DMS79 (cell line): Measurements from ENCODE around the gene TPCN1.

Source experiments
- DNase-seq: peaks from one replicate; lab custom pipeline; 2025; lab: John Stamatoyannopoulos, UW

The TPCN1 gene

DNA sequence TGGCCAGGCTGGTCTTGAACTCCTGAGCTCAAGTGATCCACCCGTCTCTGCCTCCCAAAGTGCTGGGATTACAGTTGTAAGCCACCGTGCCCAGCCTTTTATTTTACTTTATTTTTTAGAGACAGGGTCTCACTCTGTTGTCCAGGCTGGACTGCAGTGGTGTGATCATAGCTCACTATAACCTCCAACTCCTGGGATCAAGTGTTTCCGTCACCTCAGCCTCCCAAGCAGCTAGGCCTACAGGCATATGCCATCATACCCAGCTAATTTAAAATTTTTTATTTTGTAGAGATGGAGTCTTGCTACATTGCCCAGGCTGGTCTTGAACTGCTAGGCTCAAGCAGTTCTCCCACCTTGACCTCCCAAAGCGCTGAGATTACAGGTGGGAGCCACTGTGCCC, 3.7 kb downstream of the TPCN1 start:
- DNase-seq = no peak

DNA sequence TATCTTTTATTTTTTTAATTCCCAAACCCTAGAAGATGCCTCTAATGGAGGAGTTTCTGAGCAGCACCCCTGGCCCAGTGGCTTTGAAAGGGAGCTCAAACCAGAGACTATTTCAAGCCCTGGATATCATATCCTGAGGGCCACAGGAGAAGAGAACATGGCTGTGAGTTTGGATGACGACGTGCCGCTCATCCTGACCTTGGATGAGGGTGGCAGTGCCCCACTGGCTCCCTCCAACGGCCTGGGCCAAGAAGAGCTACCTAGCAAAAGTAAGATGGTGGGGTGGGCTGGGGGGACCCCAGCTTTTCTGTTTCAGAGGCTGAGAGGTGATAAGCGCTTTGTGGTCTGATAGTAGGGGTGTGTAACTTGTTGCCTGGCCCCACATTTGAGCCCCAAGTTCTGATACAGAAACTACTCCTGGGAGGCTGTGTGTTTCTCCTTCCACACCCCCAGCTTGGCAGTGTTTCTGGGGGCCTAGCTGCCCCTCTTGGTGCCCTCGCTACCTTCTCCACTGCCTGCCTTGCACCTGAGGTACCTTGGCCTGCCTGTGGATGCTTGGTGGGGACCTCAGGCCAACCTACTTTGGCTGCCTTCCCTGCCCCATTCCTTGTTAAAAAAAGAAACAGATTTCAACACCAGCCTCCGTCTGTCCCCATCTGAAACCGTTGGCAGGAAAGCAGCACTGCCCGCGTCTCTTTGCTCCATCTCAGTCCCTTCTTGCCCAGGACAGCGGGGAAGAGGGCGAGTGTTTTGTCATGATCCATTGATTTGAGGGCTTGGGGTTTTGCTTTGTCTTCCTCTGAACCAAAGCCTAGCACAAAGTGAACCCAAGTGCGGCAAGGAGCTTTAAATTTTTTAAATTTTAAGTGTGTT, 5.7 kb downstream of the TPCN1 start:
- DNase-seq = no peak

DNA sequence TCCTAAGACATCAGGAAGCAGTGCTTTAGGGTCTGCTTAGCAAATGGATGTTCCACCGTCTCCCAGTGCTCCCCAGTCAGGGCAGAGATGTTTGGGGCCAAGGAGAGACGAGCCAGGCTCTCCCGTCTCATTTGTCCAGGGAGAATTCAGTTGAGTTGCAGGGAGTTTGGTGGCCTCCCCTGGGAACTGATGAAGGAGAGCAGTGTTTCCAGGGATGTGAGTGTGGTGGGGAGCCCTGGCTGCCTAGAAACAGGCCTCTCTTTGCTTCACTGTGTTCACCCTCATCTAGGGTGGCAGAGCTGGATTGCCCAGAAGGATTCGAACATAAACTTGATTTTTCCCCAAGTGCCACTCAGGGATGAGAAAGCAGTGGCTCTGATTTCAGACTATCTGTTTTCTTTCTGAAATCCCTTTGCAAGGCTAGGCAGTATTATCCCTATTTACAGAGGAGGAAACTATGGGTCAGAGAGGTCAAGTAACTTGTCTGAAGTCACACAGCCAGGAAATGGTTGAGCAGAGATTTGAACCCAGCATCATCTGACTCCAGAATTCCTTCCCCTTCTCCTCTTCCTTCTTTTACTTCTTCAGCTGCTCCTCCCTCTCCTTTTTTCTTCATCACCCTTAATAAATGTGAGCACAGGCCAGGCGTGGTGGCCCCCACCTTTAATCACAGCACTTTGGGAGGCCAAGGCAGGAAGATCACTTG, 6.6 kb downstream of the TPCN1 start:
- DNase-seq = no peak

DNA sequence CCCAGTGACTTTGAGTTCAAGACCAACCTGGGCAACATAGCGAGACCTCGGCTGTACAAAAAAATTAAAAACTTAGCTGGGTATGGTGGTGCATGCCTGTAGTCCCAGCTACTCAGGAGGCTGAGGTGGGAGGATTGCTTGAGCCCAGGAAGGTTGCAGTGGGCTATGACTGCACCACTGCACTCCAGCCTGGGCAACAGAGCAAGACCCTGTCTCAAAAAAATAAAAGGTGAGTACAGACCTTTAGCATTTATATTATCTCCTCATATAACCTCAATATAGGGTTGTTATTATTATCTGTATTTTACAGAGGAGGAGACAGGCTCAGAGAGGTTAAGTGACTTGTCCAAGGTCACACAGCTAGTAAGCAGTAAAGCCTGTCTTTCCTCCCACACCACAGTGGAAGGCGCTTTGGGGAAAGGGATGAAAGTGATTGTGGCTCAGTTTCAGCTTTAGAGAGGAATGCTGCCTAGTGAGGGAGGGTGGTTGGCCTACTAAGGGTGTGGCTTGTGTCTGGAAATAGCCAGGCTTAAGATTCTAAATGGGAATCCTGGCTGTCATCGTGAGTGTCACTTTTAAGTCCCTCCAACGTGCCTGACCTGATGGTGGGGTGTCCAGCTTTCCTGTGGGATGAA, 7.2 kb downstream of the TPCN1 start:
- DNase-seq = no peak

DNA sequence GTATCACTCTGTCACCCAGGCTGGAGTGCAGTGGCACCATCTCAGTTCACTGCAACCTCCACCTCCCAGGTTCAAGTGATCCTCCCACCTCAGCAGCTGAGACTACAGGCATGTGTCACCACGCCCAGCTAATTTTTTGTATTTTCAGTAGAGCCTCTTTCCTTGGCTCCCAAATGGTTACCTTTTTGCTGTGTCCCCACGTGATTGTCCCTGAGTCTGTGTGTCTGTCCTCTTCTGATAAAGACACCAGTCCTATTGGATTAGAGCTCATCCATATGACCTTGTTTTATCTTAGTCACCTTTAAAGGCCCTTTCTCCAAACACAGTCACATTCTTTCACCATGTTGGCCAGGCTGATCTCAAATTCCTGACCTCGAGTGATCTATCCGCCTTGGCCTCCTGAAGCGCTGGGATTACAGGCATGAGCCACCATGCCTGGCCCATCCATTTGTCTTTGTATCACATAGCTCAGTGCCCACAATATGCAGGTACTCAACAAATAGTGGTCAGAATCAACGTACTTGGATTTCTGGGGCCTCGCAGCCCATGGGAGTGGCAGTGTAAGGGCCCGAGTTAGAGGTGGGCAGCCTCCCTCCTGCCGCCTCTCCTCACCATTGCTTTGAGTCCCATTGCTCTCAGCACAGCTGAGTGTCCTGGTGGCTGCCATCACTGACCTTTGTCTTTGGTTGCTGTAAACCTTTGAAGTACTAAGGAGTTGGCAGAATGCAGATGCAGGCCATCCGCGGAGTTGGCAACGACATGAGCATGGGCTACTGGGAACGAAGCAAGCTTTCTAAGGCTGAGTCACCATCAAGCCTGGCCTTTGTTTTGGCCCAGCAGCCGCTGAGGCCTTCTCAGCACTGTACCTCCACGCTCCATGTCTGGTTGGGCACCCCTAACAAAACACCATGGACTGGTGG, 9.3 kb downstream of the TPCN1 start:
- no peak for DNase-seq

DNA sequence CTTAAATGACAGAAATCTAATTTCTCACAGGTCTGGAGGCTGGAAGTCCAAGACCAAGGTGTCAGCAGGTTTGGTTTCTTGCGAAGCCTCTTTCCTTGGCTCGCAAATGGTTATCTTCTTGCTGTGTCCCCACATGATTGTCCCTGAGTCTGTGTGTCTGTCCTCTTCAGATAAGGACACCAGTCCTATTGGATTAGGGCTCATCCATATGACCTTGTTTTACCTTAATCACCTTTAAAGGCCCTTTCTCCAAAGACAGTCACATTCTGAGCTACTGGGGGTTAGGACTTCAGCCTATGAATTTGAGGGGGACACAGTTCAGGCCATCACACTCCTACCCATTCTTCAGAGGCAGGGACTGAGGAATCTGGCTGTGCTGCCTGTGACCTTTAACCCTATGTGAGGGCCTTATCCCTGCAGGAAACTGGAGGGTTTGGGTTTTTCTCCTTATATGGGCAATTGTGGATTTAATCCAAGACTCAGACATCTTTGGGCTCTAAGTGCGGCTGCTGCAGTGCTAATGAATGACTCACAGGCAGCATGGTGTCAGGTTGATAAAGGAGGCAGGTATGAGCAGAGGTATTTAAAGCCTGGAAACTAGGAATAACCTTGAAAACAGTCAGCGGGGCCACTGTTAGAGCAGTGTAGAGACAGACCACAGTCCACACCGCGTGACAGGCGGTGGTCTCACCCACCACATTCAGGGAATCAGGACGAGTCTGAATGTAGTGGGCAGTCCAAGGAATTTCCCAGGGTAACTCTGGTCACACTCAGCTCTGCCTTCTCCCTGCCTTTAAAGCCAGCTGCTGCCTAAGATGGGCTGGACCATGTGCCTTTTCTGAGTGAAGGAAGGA, 10.2 kb downstream of the TPCN1 start:
- DNase-seq = no peak

DNA sequence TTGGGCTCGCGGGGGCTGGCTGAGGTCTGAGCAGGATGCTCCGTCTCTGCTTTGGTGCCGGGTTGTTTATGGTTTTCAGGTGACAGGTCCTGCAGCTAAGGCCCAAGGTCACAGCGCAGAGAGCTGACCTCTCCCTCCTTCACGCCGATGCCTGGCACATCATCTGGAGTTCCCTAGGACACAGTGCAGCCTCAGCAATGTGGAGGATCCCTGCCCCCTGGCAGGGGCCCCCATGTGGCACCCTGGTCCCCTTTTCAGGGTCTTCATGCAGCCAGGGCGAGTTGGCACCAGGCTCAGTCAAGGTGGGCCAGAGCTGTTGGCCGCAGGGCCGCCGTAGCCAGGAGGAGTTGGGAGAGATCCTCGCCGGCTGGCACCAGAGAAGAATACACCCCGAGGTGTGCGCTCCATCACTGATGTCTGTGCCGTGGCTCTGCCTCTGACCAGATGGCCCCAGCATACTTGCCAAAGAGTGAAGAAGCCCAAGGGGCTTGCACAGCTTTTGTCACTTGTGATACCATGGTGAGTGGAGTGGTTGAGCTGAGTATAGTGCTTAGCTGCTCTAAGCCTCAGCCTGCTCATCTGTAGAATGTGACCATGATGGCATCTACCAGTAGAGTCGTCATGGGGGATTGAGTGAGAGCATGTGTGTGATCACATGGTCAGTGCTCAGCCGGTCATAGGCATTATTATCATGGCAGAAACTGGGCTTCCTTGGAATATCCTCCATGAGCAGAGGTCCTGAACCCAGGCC, 11.0 kb downstream of the TPCN1 start:
- no peak for DNase-seq

DNA sequence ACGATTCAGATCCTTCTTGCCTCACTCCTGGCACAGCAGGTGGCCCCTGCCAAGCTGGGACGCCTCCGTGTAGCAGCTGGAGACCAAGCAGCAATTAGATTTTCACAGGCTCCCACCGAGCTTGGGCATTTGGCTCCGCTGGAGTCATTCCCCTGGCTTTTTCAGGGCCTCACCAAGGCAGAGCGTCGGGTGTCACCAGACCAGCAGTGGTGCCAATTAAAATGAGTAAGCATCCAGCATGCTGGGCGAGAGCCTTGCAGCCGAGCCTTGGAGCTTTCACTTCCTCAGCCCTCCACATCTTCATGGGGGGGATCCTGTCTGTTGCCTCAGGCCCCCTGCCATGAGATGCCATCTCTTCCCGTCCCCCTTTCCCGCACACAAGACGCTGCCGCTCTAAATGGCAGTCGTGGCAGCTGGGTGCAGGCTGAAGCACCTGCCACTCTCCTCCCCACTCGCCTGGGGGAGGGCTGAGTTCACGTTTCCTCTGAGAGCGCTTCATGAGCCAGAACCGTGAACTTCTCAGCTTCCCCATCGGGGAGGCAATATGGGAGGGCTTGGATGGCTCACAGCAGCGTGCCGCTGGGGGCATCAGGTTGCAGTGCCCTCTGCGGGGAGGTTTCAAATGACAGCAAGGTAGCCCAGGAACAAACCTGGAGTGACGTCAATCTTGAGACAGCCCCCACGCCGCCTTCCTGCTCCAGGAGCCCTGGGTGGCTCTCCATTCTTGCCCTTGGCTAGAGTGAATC, 11.7 kb downstream of the TPCN1 start:
- peak; percentile 97 for DNase-seq

DNA sequence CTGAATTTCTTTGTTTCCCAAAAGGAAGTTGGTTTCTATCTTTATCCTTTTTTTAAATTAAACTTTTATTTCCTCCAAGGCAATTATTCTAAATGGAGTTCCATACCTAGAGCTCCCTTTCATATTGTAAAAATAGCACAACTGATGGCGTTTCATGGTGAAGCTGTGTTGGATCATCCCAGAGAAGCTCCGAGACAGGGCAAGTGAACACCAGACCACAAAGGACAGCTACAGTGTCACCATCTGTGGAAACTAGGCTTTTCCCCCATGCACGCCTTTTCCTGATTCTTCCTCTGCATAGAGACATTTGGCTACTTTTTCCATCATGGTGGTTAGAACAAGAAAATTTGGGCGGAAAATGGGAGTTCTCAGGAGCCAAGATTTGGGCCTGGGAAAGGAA, 12.7 kb downstream of the TPCN1 start:
- no peak for DNase-seq

DNA sequence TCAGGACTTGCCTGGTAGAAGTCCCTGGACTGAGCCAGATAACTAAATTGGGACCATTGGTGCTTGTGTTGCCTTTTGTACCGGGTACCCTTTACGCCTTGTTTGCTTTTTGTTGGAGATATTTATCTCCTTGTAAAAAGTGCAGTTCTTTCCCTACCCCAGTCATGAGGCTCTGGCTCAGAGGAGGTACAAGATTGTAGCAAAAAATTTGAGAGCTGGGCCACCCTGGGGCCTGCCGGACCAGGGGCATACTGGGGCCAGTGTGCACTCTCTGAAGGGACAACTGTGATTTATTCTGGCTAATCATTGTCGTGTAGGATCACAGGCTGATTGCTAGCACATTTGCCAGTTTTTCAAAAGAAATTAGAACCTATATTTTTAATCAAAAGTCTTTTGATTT, 13.2 kb downstream of the TPCN1 start:
- no peak for DNase-seq

DNA sequence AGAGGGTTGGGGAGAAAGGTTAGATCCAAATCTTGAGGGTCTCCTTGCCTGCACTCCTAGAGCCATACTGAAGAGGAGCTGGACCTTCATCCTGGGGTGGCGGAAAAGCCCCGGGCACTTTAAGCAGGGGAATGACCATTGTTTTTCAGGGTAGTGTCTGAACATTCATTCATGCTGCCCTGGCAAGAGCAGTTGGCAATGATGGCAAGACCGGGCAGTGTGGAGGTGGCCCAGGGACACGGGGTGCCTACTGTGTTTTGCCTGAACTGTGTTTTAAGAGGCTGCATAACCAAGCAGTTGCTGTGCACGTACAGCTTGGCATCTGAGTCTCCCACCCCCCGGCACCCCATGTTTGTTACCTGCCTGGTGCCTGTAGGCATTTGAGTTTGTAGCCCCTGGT, 14.7 kb downstream of the TPCN1 start:
- no peak for DNase-seq

DNA sequence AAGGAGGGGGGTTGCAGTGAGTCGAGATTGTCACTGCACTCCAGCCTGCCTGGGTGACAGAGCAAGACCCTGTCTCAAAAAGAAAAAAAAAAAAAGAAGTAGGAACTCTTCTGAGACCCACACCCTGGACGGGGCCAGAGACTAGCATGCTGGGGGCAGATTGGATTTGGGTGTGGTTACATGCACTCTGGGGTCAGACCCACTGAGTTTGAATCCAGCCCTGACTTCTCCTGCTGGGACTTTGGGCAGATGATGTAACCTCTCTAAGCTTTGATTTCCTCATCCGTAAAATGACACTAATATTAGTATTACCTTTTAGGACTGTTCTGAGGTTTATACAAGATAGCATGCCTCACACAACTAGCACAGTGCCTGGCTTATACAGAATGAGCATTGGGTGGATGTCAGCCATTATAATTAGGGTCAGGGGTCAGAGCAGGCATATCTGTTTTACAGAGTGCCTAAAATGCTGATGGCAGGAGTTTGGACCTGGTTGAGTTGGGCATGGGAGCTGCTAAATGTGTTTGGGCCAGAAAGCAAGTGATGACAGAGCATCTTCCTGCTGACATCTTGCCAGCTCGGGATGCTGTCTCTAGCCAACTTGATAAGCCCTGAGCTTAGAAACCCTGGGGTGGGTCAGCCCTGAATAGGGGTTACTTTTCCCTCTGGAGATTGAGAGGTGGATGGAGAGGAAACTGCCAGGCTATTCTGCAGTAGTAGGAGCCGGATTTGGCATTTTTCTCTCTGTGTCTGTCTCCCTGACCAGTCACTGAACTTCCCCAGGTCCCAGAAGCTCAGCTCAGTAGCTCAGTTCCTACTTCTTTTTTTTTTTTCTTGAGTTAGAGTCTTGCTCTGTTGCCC, 15.5 kb downstream of the TPCN1 start:
- no peak for DNase-seq

DNA sequence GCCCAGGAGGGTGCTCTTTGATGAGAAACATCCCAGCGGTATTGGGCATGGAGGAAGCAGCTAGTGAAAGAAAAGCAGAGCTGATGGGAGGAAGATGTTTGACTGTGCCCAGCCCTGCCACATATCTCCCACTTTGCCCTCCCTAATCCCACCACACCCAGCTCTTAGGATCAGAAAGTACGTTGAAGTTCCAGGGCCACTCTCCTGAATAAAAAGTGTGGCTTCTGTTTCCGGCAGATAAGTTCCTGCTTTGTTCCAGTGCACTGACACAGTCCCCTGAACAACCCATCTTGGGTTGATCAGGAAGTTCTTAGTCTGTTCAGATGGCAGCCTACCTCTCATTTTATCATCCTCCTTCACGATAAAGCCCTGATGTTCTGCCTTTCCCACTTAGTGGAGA, 16.5 kb downstream of the TPCN1 start:
- DNase-seq = no peak

DNA sequence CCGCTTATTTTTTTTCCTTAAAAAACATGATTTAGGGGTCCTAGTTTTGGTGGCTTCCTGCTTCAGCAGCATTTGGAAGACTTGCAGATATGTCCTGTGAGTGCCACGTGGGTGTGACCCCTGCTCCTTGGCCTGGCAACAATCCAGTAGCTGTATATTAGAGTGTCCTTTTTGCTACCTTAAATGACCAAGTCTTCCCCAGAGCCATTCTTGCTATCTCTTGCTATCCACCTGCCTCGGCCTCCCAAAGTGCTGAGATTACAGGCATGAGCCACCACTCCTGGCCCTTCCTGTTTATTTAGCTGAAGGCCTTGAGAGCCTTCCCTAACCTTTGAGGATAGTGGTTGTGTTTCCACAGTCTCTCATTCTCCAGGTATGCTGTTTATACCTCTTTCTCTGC, 17.0 kb downstream of the TPCN1 start:
- DNase-seq = no peak

DNA sequence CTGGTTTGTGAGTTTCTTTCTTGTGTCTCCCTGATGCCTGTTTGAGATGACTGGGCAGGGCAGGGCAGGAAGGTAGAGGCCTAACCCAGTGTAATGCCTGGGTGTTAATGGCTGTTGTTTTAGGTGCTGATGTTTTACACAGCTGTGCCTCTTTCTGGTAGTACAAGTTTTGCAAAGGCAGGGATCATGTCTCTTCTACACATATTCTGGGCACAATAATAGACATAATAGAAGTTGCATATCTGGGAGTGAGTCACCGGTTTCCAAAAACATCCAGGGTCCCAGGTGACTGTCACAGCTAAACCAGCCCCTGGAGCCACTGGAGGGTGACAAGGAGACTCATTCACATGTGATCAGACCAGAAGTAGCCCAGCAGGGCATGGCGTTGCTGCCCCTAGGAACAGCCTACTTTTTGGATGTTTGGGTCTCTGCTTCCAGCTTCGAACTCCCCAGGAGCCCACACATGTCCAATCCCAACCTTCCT, 18.1 kb downstream of the TPCN1 start:
- DNase-seq = peak; percentile 63

DNA sequence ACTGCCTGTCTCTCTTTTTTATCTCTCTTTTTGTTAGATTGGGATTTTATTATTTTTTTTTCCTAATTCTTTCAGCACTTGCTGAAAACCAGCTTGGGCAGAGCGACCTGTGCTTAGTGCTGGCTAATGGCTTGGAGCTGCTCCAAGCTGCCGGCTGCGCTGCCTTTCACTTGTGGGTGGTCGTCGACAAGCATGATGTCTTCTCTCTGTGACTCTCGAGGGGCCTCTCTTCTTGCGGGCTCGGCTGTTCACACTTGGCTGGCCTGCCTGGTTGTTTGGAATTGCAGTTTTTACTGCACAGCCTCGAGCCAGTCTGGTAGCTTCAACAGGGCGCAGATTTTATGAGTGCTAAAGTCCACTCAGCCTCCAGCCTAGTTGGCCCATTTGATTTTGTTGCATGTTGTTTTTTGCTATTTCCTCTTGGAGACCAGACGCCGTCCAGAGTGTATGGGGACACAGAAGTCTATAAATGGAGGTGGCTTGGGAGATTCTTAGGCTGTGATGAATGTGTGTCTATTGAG, 18.6 kb downstream of the TPCN1 start:
- DNase-seq = peak; percentile 82

DNA sequence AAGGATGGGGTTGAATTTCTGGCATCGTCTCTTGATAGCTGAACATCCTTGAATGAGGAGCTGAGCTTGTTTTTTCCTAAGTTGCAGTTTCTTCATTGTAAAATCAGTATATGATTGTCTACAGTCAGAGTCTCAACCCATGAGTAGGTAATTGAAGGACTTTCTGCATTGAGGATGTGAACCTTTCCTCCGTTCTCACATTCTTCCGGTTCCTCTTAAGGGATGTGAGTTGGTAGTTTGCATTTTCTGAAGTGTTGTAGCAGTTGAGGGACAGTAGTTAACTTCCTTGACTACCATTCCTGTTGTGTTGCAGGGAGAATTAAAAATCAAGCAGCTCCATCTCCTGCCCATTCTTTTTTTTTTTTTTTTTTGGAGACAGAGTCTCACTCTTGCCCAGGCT, 19.1 kb downstream of the TPCN1 start:
- no peak for DNase-seq
